HFFc6 (cell line): ENCODE measurements around the gene HHIPL1. TPM values are rescaled to one million over a fixed set of nuclear protein-coding genes. Genes with fewer than 3 reads are reported as not detected.

Experiments
- DNase-seq: peaks from one replicate; pipeline ENCODE4 v3.0.0-alpha.2; 2018
- H3K27ac Mint-ChIP-seq: 2 replicates; pipeline ENCODE4 v1.8.0; 2020; ENCODE audit warnings: mild to moderate bottlenecking, mixed read lengths
- H3K27me3 Mint-ChIP-seq: 2 replicates; pipeline ENCODE4 v1.8.0; 2021; ENCODE audit warnings: mild to moderate bottlenecking, moderate library complexity, mixed read lengths; ENCODE audit not compliant: insufficient read depth
- H3K36me3 Mint-ChIP-seq: 2 replicates; pipeline ENCODE4 v1.8.0; 2021; ENCODE audit warnings: low read depth, mixed read lengths
- H3K4me1 Mint-ChIP-seq: 2 replicates; pipeline ENCODE4 v1.8.0; 2020; ENCODE audit warnings: low read depth, mixed read lengths
- H3K4me3 Mint-ChIP-seq: 2 replicates; pipeline ENCODE4 v1.8.0; 2020; ENCODE audit warnings: mild to moderate bottlenecking, moderate library complexity, mixed read lengths
- H3K9me3 Mint-ChIP-seq: 2 replicates; pipeline ENCODE4 v1.8.0; 2020; ENCODE audit warnings: mild to moderate bottlenecking, mixed read lengths
- CTCF ChIP-seq: fragments of 200-600 bp; sonication (generic); IDR thresholded peaks from 2 replicates; pipeline ENCODE4 v1.5.0; 2021; ENCODE audit warnings: antibody characterized with exemption, mild to moderate bottlenecking
- total RNA-seq, 6 experiments: library from RNA; stranded (reverse); fragmentation: NEBNext Ultra II Directional; extraction: Animal tissue kit (Norgen Biotek cat#: 25700); gene quantifications; 2 replicates in 1 of 6; 3 replicates in 5 of 6; pipeline ENCODE4 v1.2.3, GENCODE V29; 2021

The HHIPL1 gene
- total RNA-seq, 6 experiments from 2014 or later, result 0.99 to 2.8 (median 1.3) TPM

GRCh38 chr14:99651953-99652746, 7.2 kb downstream of the HHIPL1 start:
- H3K9me3 Mint-ChIP-seq, result no peaks in the 10 kb centered on the region
- peaks cover 4% of the 10 kb centered on the region; the same call in 1 of the 2 replicates for H3K27me3 Mint-ChIP-seq
- peaks cover 32% of the 10 kb centered on the region for H3K4me1 Mint-ChIP-seq
- peaks cover 5% of the 10 kb centered on the region; the same call in 1 of the 2 replicates for H3K36me3 Mint-ChIP-seq
- no peak for TF ChIP-seq CTCF
- no peak overlapping the region for H3K27ac Mint-ChIP-seq
- no peak for DNase-seq
- H3K4me3 Mint-ChIP-seq, result no peak overlapping the region

- no peak for TF ChIP-seq CTCF
- DNase-seq, result peak; percentile 58
- peaks cover 2% of the 10 kb centered on the region for H3K27me3 Mint-ChIP-seq
- H3K9me3 Mint-ChIP-seq, result no peaks in the 10 kb centered on the region
- no peak overlapping the region for H3K4me3 Mint-ChIP-seq
- H3K27ac Mint-ChIP-seq, result no peak overlapping the region
- peaks cover 12% of the 10 kb centered on the region for H3K4me1 Mint-ChIP-seq
- peaks cover 5% of the 10 kb centered on the region; the same call in 1 of the 2 replicates for H3K36me3 Mint-ChIP-seq
Observed at GRCh38 chr14:99654235-99654985, 9.5 kb downstream of the HHIPL1 start.

- Mint-ChIP-seq H3K4me1 (peaks cover 9% of the 10 kb centered on the region), H3K27me3 (peaks cover 2% of the 10 kb centered on the region), H3K9me3 (no peaks in the 10 kb centered on the region), H3K36me3 (peaks cover 5% of the 10 kb centered on the region; the same call in 1 of the 2 replicates), H3K4me3 (no peak overlapping the region), H3K27ac (no peak overlapping the region)
- no peak for TF ChIP-seq CTCF
- DNase-seq, result no peak
Observed at GRCh38 chr14:99655521-99655920, 10.6 kb downstream of the HHIPL1 start.

GRCh38 chr14:99656171-99656570, 11.2 kb downstream of the HHIPL1 start:
- no peak for TF ChIP-seq CTCF
- H3K4me1 Mint-ChIP-seq, result peaks cover 9% of the 10 kb centered on the region
- H3K9me3 Mint-ChIP-seq, result no peaks in the 10 kb centered on the region
- no peak overlapping the region for H3K27ac Mint-ChIP-seq
- H3K36me3 Mint-ChIP-seq, result peaks cover 5% of the 10 kb centered on the region; the same call in 1 of the 2 replicates
- H3K27me3 Mint-ChIP-seq, result peaks cover 4% of the 10 kb centered on the region
- no peak overlapping the region for H3K4me3 Mint-ChIP-seq
- no peak for DNase-seq

- TF ChIP-seq CTCF, result no peak
- H3K9me3 Mint-ChIP-seq, result no peaks in the 10 kb centered on the region
- H3K27ac Mint-ChIP-seq, result no peak overlapping the region
- H3K27me3 Mint-ChIP-seq, result peaks cover 5% of the 10 kb centered on the region
- peaks cover 9% of the 10 kb centered on the region for H3K4me1 Mint-ChIP-seq
- DNase-seq, result no peak
- H3K36me3 Mint-ChIP-seq, result peaks cover 5% of the 10 kb centered on the region; the same call in 1 of the 2 replicates
- no peak overlapping the region for H3K4me3 Mint-ChIP-seq
Observed at GRCh38 chr14:99657645-99658155, 12.8 kb downstream of the HHIPL1 start.
